ENCODE results near the gene CKAP4. TPM values are rescaled to one million over a fixed set of nuclear protein-coding genes. Genes with fewer than 3 reads are reported as not detected.

The CKAP4 gene
- total RNA-seq, 1 experiment from 2014 or later = 62.4 TPM

DNA sequence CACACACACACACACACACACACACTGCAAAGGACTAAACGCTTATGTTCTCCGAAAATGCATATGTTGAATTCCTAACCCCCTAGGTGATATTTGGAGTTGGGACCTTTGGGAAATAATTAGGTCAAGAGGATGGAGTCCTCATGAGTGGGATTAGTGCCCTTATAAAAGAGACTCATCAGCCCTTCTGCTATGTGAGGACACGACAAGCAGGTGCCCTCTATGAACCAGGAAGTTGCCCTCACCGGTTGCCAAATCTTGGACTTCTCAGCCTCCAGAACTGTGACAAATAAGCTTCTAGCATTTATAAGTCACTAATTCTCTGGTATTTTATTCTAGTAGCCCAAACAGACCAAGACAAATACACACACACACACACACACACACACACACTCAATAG is 34.0 kb upstream of the CKAP4 start:
- H3K4me1 ChIP-seq (ENCODE audit: insufficient read depth, low read length) = no peaks in the 10 kb centered on the region
- no peaks in the 10 kb centered on the region for H3K79me2 ChIP-seq (ENCODE audit: insufficient read depth, low read length)
- no peak overlapping the region for H3K9ac ChIP-seq (ENCODE audit: extremely low read depth, insufficient read length, low read length)
- no CpG with 5 or more reads among the region's 4 CpGs for WGBS (ENCODE audit: extremely low coverage, insufficient read length, low lambda C conversion rate)
- H3K36me3 Mint-ChIP-seq (ENCODE audit: insufficient read depth in 1 of 3, low read depth in 3 of 3) = no peaks in the 10 kb centered on the region
- H4K8ac ChIP-seq (replicated peaks; ENCODE audit: insufficient read length, low read depth, low read length) = no peak overlapping the region
- no peak overlapping the region for H3K4ac ChIP-seq (ENCODE audit: low read depth, low read length)
- H3K27ac ChIP-seq (ENCODE audit: insufficient read length, low read depth, low read length) = no peak overlapping the region
- H3K14ac ChIP-seq (ENCODE audit: insufficient read depth, low read length) = no peak overlapping the region
- no peak overlapping the region for H2BK12ac ChIP-seq (ENCODE audit: insufficient read length, low read depth, low read length)
- no peaks in the 10 kb centered on the region; the same call in 1 of the 2 replicates for H3K27me3 Mint-ChIP-seq (ENCODE audit: low read depth)
- no peaks in the 10 kb centered on the region for H3K23me2 ChIP-seq (ENCODE audit: insufficient read length, low read depth, low read length, poor library complexity, severe bottlenecking)
- H2BK20ac ChIP-seq (ENCODE audit: low read depth, low read length, poor library complexity, severe bottlenecking) = no peak overlapping the region
- H4K91ac ChIP-seq (ENCODE audit: insufficient read length, low read depth, low read length) = no peak overlapping the region
- no peak overlapping the region for H3K4me2 ChIP-seq (ENCODE audit: insufficient read depth, insufficient read length, low read length)
- TF ChIP-seq, protein P1, sequence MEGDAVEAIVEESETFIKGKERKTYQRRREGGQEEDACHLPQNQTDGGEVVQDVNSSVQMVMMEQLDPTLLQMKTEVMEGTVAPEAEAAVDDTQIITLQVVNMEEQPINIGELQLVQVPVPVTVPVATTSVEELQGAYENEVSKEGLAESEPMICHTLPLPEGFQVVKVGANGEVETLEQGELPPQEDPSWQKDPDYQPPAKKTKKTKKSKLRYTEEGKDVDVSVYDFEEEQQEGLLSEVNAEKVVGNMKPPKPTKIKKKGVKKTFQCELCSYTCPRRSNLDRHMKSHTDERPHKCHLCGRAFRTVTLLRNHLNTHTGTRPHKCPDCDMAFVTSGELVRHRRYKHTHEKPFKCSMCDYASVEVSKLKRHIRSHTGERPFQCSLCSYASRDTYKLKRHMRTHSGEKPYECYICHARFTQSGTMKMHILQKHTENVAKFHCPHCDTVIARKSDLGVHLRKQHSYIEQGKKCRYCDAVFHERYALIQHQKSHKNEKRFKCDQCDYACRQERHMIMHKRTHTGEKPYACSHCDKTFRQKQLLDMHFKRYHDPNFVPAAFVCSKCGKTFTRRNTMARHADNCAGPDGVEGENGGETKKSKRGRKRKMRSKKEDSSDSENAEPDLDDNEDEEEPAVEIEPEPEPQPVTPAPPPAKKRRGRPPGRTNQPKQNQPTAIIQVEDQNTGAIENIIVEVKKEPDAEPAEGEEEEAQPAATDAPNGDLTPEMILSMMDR (conservative IDR thresholded peaks at IDR 0.05) = no peak
- no peak overlapping the region for H2BK15ac ChIP-seq (ENCODE audit: low read depth, low read length)
- no peaks in the 10 kb centered on the region for H3K9me3 ChIP-seq (ENCODE audit: control insufficient read depth, low read depth, low read length)
- no peak overlapping the region for H4K5ac ChIP-seq (ENCODE audit: insufficient read length, low read depth, low read length)
- no peaks in the 10 kb centered on the region for H3K9me3 Mint-ChIP-seq
- H2BK120ac ChIP-seq (ENCODE audit: low read depth, low read length, poor library complexity, severe bottlenecking) = no peak overlapping the region
- H2AK5ac ChIP-seq (ENCODE audit: insufficient read length, low read length) = no peak overlapping the region
- no peak overlapping the region for H2AFZ ChIP-seq (ENCODE audit: low read length)
- H3K4me3 Mint-ChIP-seq = no peak overlapping the region
- no peaks in the 10 kb centered on the region for H3K27me3 ChIP-seq (ENCODE audit: insufficient read depth, low read length)
- H3K56ac ChIP-seq (ENCODE audit: insufficient read length, low read depth, low read length) = no peak overlapping the region
- H2BK5ac ChIP-seq (ENCODE audit: insufficient read length, low read length) = no peak overlapping the region
- no peak overlapping the region for H3K23ac ChIP-seq (ENCODE audit: insufficient read length, low read depth, low read length)
- no peaks in the 10 kb centered on the region for H3K79me1 ChIP-seq (ENCODE audit: insufficient read depth, low read depth, low read length, poor library complexity, severe bottlenecking)
- no peak overlapping the region for H3K18ac ChIP-seq (ENCODE audit: insufficient read length, low read depth, low read length)
- H3K27ac Mint-ChIP-seq = no peak overlapping the region
- no peak overlapping the region for H3T11ph ChIP-seq (ENCODE audit: low read length)
- peaks cover 2 to 4% of the 10 kb centered on the region in 2 experiments; a peak in 2 of 4 replicates for H3K4me1 Mint-ChIP-seq
- DNase-seq = no peak
- no peaks in the 10 kb centered on the region for H4K20me1 ChIP-seq (ENCODE audit: control insufficient read depth, insufficient read depth, insufficient read length)

Measured in H9 (cell line).